ENCODE measurements around the gene SAMD8. TPM values are rescaled to one million over a fixed set of nuclear protein-coding genes. Genes with fewer than 3 reads are reported as not detected.

Gene SAMD8
- total and polyA plus RNA-seq, 2 of the 8 experiments (the other 6 are each of a cell fraction or from before 2014, with no cell fraction given) = 11.7 to 20.9 TPM

GRCh38 chr10:75165684-75166622, 54.5 kb downstream of the SAMD8 start:
- FAIRE-seq (no peak), DNase-seq (ENCODE audit: low read depth in 1 of 2, low spot score in 2 of 2) (no peak)
- Histone ChIP-seq H2BK120ac (replicated peaks; ENCODE audit: low read depth, low read length) (no peak overlapping the region), H3K79me2 (ENCODE audit: control insufficient read depth in 1 of 2, insufficient read depth in 2 of 2, low read length in 2 of 2) (no peaks in the 10 kb centered on the region; a peak in 1 of 4 replicates), H3K18ac (ENCODE audit: extremely low read depth, low read length) (no peak overlapping the region), H3K9me3 (ENCODE audit: insufficient read depth in 2 of 2, low read depth in 1 of 2, low read length in 1 of 2) (no peaks in the 10 kb centered on the region), H3K4me3 (ENCODE audit: extremely low read depth in 1 of 4, insufficient read depth in 2 of 4, low read depth in 3 of 4, low read length in 4 of 4) (no peak overlapping the region), H4K91ac (replicated peaks; ENCODE audit: insufficient read length, low read length) (no peak overlapping the region), H3K36me3 (ENCODE audit: control insufficient read depth in 2 of 4, insufficient read depth in 4 of 4, low read length in 3 of 4) (peaks cover 0 to 3% (median 0%) of the 10 kb centered on the region in 4 experiments; a peak in 2 of 8 replicates), H2BK20ac (ENCODE audit: low read length) (no peak overlapping the region), H2AK5ac (ENCODE audit: low read depth, low read length) (no peak overlapping the region), H3K4me2 (ENCODE audit: insufficient read depth in 1 of 2, low read depth in 2 of 2, low read length in 2 of 2) (no peak overlapping the region), H2BK5ac (ENCODE audit: low read depth, low read length) (no peak overlapping the region), H3K23me2 (ENCODE audit: low read depth, low read length) (no peaks in the 10 kb centered on the region), H2BK12ac (ENCODE audit: low read depth, low read length) (no peak overlapping the region), H3K56ac (replicated peaks; ENCODE audit: insufficient read length, low read depth, low read length) (no peak overlapping the region), H3K4ac (replicated peaks; ENCODE audit: insufficient read length, low read depth, low read length) (no peak overlapping the region), H3K23ac (ENCODE audit: insufficient read length) (no peak overlapping the region), H2BK15ac (ENCODE audit: low read length) (no peak overlapping the region), H4K20me1 (replicated peaks in 1 of 2; ENCODE audit: control insufficient read depth in 1 of 2, insufficient read depth in 2 of 2, low read length in 2 of 2) (no peaks in the 10 kb centered on the region), H4K8ac (ENCODE audit: extremely low read depth, insufficient read depth, low read length) (no peak overlapping the region), H3K27ac (ENCODE audit: low read depth, low read length) (no peak overlapping the region), H2AFZ (ENCODE audit: low read length) (no peak overlapping the region), H3K9ac (replicated peaks in 1 of 4; ENCODE audit: extremely low read depth in 1 of 4, low read depth in 3 of 4, low read length in 3 of 4) (no peak overlapping the region), H3K79me1 (ENCODE audit: low read depth, low read length) (no peaks in the 10 kb centered on the region), H3K4me1 (replicated peaks in 1 of 4; ENCODE audit: control insufficient read depth in 3 of 4, insufficient read depth in 4 of 4, low read length in 3 of 4) (peaks cover 0 to 3% (median 0%) of the 10 kb centered on the region in 4 experiments; a peak in 1 of 7 replicates), H4K5ac (ENCODE audit: insufficient read length, low read depth, low read length) (no peak overlapping the region), H3K27me3 (replicated peaks in 1 of 4; ENCODE audit: control insufficient read depth in 3 of 4, extremely low read depth in 1 of 4, insufficient read depth in 3 of 4, low read length in 3 of 4) (no peaks in the 10 kb centered on the region), H3K14ac (ENCODE audit: insufficient read length) (no peak overlapping the region)
- ChIA-PET POLR2A (ENCODE audit: partially characterized antibody) (interaction anchor here (1.1 to 1.5 kb wide), 2 partner anchors 34 to 62 kb away, joined by 3 to 6 read pairs; no protein-coding TSS in a partner anchor), CTCF (ENCODE audit: partially characterized antibody) (interaction anchor here (0.7 to 1.5 kb wide), 4 partner anchors 10 to 62 kb away, joined by 3 to 5 read pairs (median 4); no protein-coding TSS in a partner anchor)
- WGBS, 2 experiments (ENCODE audit: extremely low coverage in 1 of 2, insufficient coverage in 1 of 2, insufficient read length in 1 of 2, insufficient replicate concordance in 2 of 2, low coverage in 1 of 2, low lambda C conversion rate in 2 of 2, missing lambda C conversion rate in 1 of 2) = 97% methylated on average over 2 of the region's 2 CpGs; no CpG with 5 or more reads in 1 of the 2 experiments
- TF ChIP-seq CEBPB (IDR thresholded peaks at IDR 0.05; ENCODE audit: low read depth, low read length) (no peak), TBP (IDR thresholded peaks at IDR 0.05; ENCODE audit: low read depth, low read length) (no peak), ASH2L (IDR thresholded peaks at IDR 0.05; ENCODE audit: low read length) (no peak), RBBP5 (IDR thresholded peaks at IDR 0.05; ENCODE audit: borderline replicate concordance, low read depth, low read length) (no peak), CTCF (IDR thresholded peaks at IDR 0.05; ENCODE audit: control extremely low read depth in 1 of 3, insufficient read depth in 1 of 3, low read depth in 1 of 3, low read length in 3 of 3) (no peak), PHF8 (conservative IDR thresholded peaks at IDR 0.05; ENCODE audit: low read depth, low read length) (no peak)

All from H1 (cell line).